ENCODE measurements around the gene RAB9A. TPM values are rescaled to one million over a fixed set of nuclear protein-coding genes. Genes with fewer than 3 reads are reported as not detected.

Gene RAB9A
- polyA plus RNA-seq, 3 donors, result 17.9 to 38.1 (median 30.8) TPM

DNA sequence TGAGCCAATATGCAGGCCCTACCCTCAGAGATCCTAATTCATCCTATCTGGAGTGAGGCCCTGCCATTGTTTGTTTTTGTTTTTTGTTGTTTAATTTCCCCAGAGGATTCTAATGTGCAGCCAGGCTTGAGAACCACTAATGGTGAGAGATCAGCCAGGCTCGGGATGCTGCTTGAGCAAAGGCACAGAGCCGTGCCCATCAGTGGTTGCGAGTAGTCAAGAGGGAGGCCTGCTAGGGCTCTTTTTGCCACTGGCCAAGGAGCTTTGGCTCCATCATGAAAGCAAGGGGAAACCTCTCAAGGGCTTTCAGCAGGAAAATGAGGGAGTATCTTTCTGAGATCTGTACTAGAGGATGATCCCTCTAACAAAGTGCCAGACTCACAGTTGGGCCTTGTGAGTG lies 33.3 kb upstream of the RAB9A start:
- no CpG with 5 or more reads among the region's 3 CpGs for WGBS (ENCODE audit: insufficient coverage)
- Mint-ChIP-seq H3K4me3 (no peak overlapping the region), H3K27me3 (ENCODE audit: low read depth in 3 of 3) (peaks cover 0 to 26% (median 1%) of the 10 kb centered on the region in 3 donors), H3K27ac (peak overlapping the region in 1 of 7 donors; percentile 26), H3K9me3 (peaks cover 0 to 11% (median 3%) of the 10 kb centered on the region in 7 donors), H3K4me1 (peaks cover 15% of the 10 kb centered on the region), H3K36me3 (peaks cover 19 to 25% of the 10 kb centered on the region in 2 donors)
- Histone ChIP-seq H3K4me3 (replicated peaks in 1 of 3; ENCODE audit: low read depth in 2 of 3, low read length in 3 of 3) (no peak overlapping the region), H3K27ac (ENCODE audit: low read depth in 1 of 2, low read length in 2 of 2) (no peak overlapping the region), H4K20me1 (ENCODE audit: insufficient read depth, low read length) (no peaks in the 10 kb centered on the region), H3K9ac (ENCODE audit: insufficient read depth, low read length, poor library complexity, severe bottlenecking) (no peak overlapping the region), H3K9me3 (replicated peaks in 1 of 2; ENCODE audit: control insufficient read depth in 1 of 2, insufficient read depth in 1 of 2, low read length in 2 of 2) (peaks cover 0 to 4% of the 10 kb centered on the region in 2 donors), H3K4me2 (replicated peaks; ENCODE audit: extremely low read depth, low read length, poor library complexity, severe bottlenecking) (no peak overlapping the region), H3K36me3 (replicated peaks in 1 of 2; ENCODE audit: control insufficient read depth in 1 of 2, insufficient read depth in 2 of 2, low read length in 2 of 2) (peaks cover 8 to 9% of the 10 kb centered on the region in 2 donors), H2AFZ (ENCODE audit: insufficient read depth, low read depth, low read length, poor library complexity, severe bottlenecking) (no peak overlapping the region), H3K27me3 (ENCODE audit: control insufficient read depth in 2 of 2, insufficient read depth in 2 of 2, low read length in 2 of 2) (no peaks in the 10 kb centered on the region), H3K4me1 (ENCODE audit: control insufficient read depth in 1 of 2, insufficient read depth in 2 of 2, low read length in 2 of 2) (peaks cover 16 to 37% of the 10 kb centered on the region in 2 donors), H3K79me2 (ENCODE audit: insufficient read depth, low read length) (peaks cover 17% of the 10 kb centered on the region)
- TF ChIP-seq, protein P1, sequence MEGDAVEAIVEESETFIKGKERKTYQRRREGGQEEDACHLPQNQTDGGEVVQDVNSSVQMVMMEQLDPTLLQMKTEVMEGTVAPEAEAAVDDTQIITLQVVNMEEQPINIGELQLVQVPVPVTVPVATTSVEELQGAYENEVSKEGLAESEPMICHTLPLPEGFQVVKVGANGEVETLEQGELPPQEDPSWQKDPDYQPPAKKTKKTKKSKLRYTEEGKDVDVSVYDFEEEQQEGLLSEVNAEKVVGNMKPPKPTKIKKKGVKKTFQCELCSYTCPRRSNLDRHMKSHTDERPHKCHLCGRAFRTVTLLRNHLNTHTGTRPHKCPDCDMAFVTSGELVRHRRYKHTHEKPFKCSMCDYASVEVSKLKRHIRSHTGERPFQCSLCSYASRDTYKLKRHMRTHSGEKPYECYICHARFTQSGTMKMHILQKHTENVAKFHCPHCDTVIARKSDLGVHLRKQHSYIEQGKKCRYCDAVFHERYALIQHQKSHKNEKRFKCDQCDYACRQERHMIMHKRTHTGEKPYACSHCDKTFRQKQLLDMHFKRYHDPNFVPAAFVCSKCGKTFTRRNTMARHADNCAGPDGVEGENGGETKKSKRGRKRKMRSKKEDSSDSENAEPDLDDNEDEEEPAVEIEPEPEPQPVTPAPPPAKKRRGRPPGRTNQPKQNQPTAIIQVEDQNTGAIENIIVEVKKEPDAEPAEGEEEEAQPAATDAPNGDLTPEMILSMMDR (IDR thresholded peaks at IDR 0.05), result no peak
- DNase-seq, result no peak
- intact Hi-C loops (cut with micrococcal nuclease), result loop anchor here (5.0 to 10.0 kb wide), 2 partner anchors 79 to 377 kb away; partner anchors contain the start of genes OFD1 (in 2 of the 2) and TRAPPC2 (in 2 of the 2)

DNA sequence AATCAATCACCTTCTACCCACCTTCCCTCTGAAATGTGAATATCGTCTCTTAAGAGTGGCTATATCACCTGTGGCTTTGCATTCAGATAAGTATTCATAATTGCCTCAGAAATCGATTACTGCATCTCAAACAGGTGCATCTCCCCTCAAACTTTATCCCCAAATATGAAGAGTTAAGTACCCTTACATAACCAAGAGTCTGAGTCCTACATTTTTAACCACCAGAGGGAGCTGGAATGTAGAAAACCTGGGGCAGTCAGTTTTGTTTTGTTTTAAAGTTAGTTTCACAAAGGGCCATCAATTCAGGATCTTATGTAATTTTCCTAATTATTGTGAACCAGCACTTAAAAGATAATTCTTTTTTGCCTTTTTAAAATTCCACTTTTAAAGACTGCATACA lies 30.3 kb upstream of the RAB9A start:
- Mint-ChIP-seq H3K4me3 (peak overlapping the region; percentile 37 to 46), H3K9me3 (peaks cover 0 to 2% (median 0%) of the 10 kb centered on the region in 7 donors), H3K36me3 (peaks cover 19 to 25% of the 10 kb centered on the region in 2 donors), H3K27me3 (ENCODE audit: low read depth in 3 of 3) (peaks cover 0 to 15% (median 1%) of the 10 kb centered on the region in 3 donors), H3K27ac (peak overlapping the region; percentile 83 to 93 (median 89)), H3K4me1 (peaks cover 28% of the 10 kb centered on the region)
- TF ChIP-seq, protein P1 (IDR thresholded peaks at IDR 0.05), result peak; percentile 62
- no CpG with 5 or more reads among the region's 2 CpGs for WGBS (ENCODE audit: insufficient coverage)
- Histone ChIP-seq H2AFZ (ENCODE audit: insufficient read depth, low read depth, low read length, poor library complexity, severe bottlenecking) (no peak overlapping the region), H3K27ac (ENCODE audit: low read depth in 1 of 2, low read length in 2 of 2) (peak overlapping the region in 1 of 2 donors; percentile 72), H3K79me2 (ENCODE audit: insufficient read depth, low read length) (peaks cover 17% of the 10 kb centered on the region), H3K4me1 (ENCODE audit: control insufficient read depth in 1 of 2, insufficient read depth in 2 of 2, low read length in 2 of 2) (peaks cover 28 to 42% of the 10 kb centered on the region in 2 donors), H3K4me2 (replicated peaks; ENCODE audit: extremely low read depth, low read length, poor library complexity, severe bottlenecking) (peak overlapping the region; percentile 49), H3K9ac (ENCODE audit: insufficient read depth, low read length, poor library complexity, severe bottlenecking) (no peak overlapping the region), H3K4me3 (replicated peaks in 1 of 3; ENCODE audit: low read depth in 2 of 3, low read length in 3 of 3) (peak overlapping the region in 1 of 3 experiments; percentile 41), H3K27me3 (ENCODE audit: control insufficient read depth in 2 of 2, insufficient read depth in 2 of 2, low read length in 2 of 2) (no peaks in the 10 kb centered on the region), H3K9me3 (replicated peaks in 1 of 2; ENCODE audit: control insufficient read depth in 1 of 2, insufficient read depth in 1 of 2, low read length in 2 of 2) (no peaks in the 10 kb centered on the region), H4K20me1 (ENCODE audit: insufficient read depth, low read length) (no peaks in the 10 kb centered on the region), H3K36me3 (replicated peaks in 1 of 2; ENCODE audit: control insufficient read depth in 1 of 2, insufficient read depth in 2 of 2, low read length in 2 of 2) (peaks cover 8 to 9% of the 10 kb centered on the region in 2 donors)
- intact Hi-C loops (cut with micrococcal nuclease), result loop anchor here (5.0 to 10.0 kb wide), 2 partner anchors 76 to 374 kb away; partner anchors contain the start of genes OFD1 (in 2 of the 2) and TRAPPC2 (in 2 of the 2)
- DNase-seq, result peak in 2 of 3 donors; percentile 44 to 58

Data from CD14-positive monocyte (primary cell).